K562 (cell line): ENCODE results near the gene RRAS. TPM values are rescaled to one million over a fixed set of nuclear protein-coding genes. Genes with fewer than 3 reads are reported as not detected.

Source experiments
- CHD1 ChIP-seq: fragments of 200-600 bp; sonication (generic); IDR thresholded peaks from one replicate; pipeline ENCODE4 v1.6.1; 2012; ENCODE audit warnings: mild to moderate bottlenecking, moderate library complexity, low read length, inconsistent platforms
- FOXA3 ChIP-seq, 2 experiments: fragments of 450-650 bp in 1 of 2; sonication (generic) in 1 of 2; formaldehyde crosslinking; IDR thresholded peaks in 1 of 2; conservative IDR thresholded peaks in 1 of 2; 2 replicates each; pipeline versions ENCODE4 v1.4.0 to v1.8.0; 2020 to 2022; ENCODE audit warnings: mild to moderate bottlenecking in 2 of 2, missing genetic modification reagents in 1 of 2
- HMG20B ChIP-seq: fragments of 250-450 bp; sonication (Bioruptor Pico); IDR thresholded peaks from 2 replicates; pipeline ENCODE4 v1.5.0; 2021; ENCODE audit warnings: mild to moderate bottlenecking
- JUND ChIP-seq, 2 experiments: IDR thresholded peaks; 2 replicates in 1 of 2; 3 replicates in 1 of 2; pipeline ENCODE4 v1.6.1; 2011; ENCODE audit warnings: borderline replicate concordance in 2 of 2, low read depth in 2 of 2, low read length in 2 of 2, improper control_type of control experiment in 1 of 2, missing biosample characterization in 1 of 2, missing genetic modification characterization in 1 of 2, missing genetic modification reagents in 1 of 2
- MEIS2 ChIP-seq: fragments of 450-650 bp; IDR thresholded peaks from 2 replicates; pipeline ENCODE4 v1.6.1; 2014; ENCODE audit warnings: mild to moderate bottlenecking; ENCODE audit not compliant: partially characterized antibody
- PTBP1 ChIP-seq: fragments of 200-400 bp; formaldehyde crosslinking; IDR thresholded peaks from 2 replicates; pipeline ENCODE4 v1.6.1; 2017; ENCODE audit warnings: low read depth, low read length
- RBFOX2 ChIP-seq: fragments of 200-400 bp; formaldehyde crosslinking; IDR thresholded peaks from 2 replicates; pipeline ENCODE4 v1.6.1; 2017; ENCODE audit warnings: low read depth, mild to moderate bottlenecking, low read length, moderate library complexity
- RBM14 ChIP-seq: fragments of 200-400 bp; formaldehyde crosslinking; IDR thresholded peaks from 2 replicates; pipeline ENCODE4 v1.6.1; 2018; ENCODE audit warnings: low read depth, mild to moderate bottlenecking, low read length, moderate library complexity, borderline replicate concordance; ENCODE audit not compliant: insufficient read depth
- RBM17 ChIP-seq: fragments of 200-400 bp; formaldehyde crosslinking; IDR thresholded peaks from 2 replicates; pipeline ENCODE4 v1.6.1; 2017; ENCODE audit warnings: low read depth, mild to moderate bottlenecking, low read length, borderline replicate concordance
- SREBF2 ChIP-seq: sonication (generic); formaldehyde crosslinking; IDR thresholded peaks from 2 replicates; pipeline ENCODE4 v1.4.0; 2020; ENCODE audit warnings: mild to moderate bottlenecking, missing genetic modification reagents
- SUPT5H ChIP-seq: fragments of 450-650 bp; IDR thresholded peaks from 2 replicates; pipeline ENCODE4 v1.6.1; 2016
- TGIF2 ChIP-seq: sonication (generic); formaldehyde crosslinking; IDR thresholded peaks from 2 replicates; pipeline ENCODE4 v1.8.1; 2022; ENCODE audit warnings: mild to moderate bottlenecking, missing genetic modification reagents, moderate library complexity
- YBX1 ChIP-seq: fragments of 450-650 bp; IDR thresholded peaks from 2 replicates; pipeline ENCODE4 v1.7.1; 2016; ENCODE audit warnings: mild to moderate bottlenecking
- ZNF12 ChIP-seq: sonication (generic); formaldehyde crosslinking; IDR thresholded peaks from 2 replicates; pipeline ENCODE4 v1.4.0; 2020; ENCODE audit warnings: mild to moderate bottlenecking, missing genetic modification reagents
- ZNF121 ChIP-seq: sonication (generic); formaldehyde crosslinking; conservative IDR thresholded peaks from 2 replicates; pipeline ENCODE4 v1.8.0; 2022; ENCODE audit warnings: missing genetic modification reagents
- ZNF165 ChIP-seq: fragments of 250-450 bp; sonication (Bioruptor Pico); IDR thresholded peaks from 2 replicates; pipeline ENCODE4 v1.4.0; 2020; ENCODE audit warnings: borderline replicate concordance
- ZNF263 ChIP-seq: sonication (generic); formaldehyde crosslinking; IDR thresholded peaks from 2 replicates; pipeline ENCODE4 v1.8.0; 2022; ENCODE audit warnings: mild to moderate bottlenecking, missing genetic modification reagents, borderline replicate concordance
- polyA plus RNA-seq, 8 experiments: library from polyadenylated mRNA; depleted of rRNA in 4 of 8; stranded (reverse) in 5 of 8; unstranded in 3 of 8; fragments of >200 nt; fragmentation: Nextera tagmentation in 2 of 8; fragmentation: Illumina TruSeq in 1 of 8; extraction: Ambion mirVana in 2 of 8; extraction: Trizol in 1 of 8; gene quantifications; 2 replicates each; pipeline versions ENCODE4 v1.2.1 to v1.2.3, GENCODE V29; 2011 to 2014; ENCODE audit warnings: inconsistent platforms in 1 of 8, missing spikeins in 1 of 8
- total RNA-seq, 7 experiments: library from RNA; depleted of rRNA in 6 of 7; stranded (reverse); fragments of >200 nt in 6 of 7; fragmentation: Illumina TruSeq in 2 of 7; extraction: Trizol in 2 of 7; gene quantifications; 2 replicates each; pipeline versions ENCODE4 v1.2.1 to v1.2.3, GENCODE V29; 2011 to 2021; ENCODE audit warnings: low replicate concordance in 1 of 7
- TF ChIP-seq, protein P1 (sequence below): fragments of 450-650 bp; IDR thresholded peaks from 2 replicates; pipeline ENCODE4 v1.6.1; 2014; ENCODE audit warnings: low read depth, mild to moderate bottlenecking, moderate library complexity, borderline replicate concordance
- TF ChIP-seq, protein P2 (sequence below): conservative IDR thresholded peaks from 2 replicates; pipeline ENCODE4 v1.6.1; 2011; ENCODE audit warnings: low read depth, mild to moderate bottlenecking, low read length; ENCODE audit not compliant: control insufficient read depth
- TF ChIP-seq, protein P3 (sequence below): sonication (generic); formaldehyde crosslinking; IDR thresholded peaks from 2 replicates; pipeline ENCODE4 v1.8.0; 2022; ENCODE audit warnings: mild to moderate bottlenecking, missing genetic modification reagents
- TF ChIP-seq, protein P4 (sequence below): sonication (generic); formaldehyde crosslinking; IDR thresholded peaks from 2 replicates; pipeline ENCODE4 v1.9.0; 2022; ENCODE audit warnings: mild to moderate bottlenecking, missing genetic modification reagents

The RRAS gene
- total and polyA plus RNA-seq, 9 of the 15 experiments (the other 6 are each of a cell fraction or from before 2014, with no cell fraction given): 0.70 to 17.3 (median 8.2) TPM

DNA sequence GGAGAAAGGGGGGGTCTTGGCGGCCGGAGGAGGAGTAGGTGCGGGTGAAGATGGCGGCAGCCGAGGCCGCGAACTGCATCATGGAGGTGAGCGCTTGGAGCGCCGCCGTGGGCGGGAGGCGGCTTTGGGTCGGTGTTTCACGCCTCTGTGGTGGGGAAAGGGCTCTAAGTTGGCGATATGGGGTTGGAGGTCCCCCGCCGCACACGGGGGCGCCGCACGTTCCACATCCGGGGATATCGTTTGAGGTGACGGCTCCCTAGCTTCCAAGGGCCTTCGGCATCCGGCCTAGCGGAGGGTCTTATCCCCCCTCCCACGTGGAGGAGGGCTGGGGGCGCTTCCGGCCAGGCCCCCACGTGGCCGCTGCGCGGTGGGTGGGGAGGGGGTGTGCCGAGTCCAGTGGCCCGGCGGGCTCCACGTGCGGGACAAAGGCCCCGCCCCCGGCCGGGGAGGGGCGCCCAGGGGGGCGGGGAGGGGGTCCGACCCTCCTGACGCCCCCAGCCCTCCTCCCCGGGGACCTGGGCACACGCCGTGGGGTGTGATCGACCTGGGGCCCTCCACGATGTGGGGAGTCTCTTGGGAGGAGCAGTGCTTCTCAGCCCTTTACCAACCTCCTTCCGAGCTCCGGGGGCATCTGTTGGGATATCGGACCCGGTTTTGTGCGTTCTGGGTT, 37.4 kb upstream of the RRAS start, which contains the start of gene PRMT1 (continued):
- TF ChIP-seq ZNF165 (CRISPR knock-in tag) (no peak), PTBP1 (no peak), YBX1 (no peak), CHD1 (peak; percentile 98), HMG20B (no peak), SREBF2 (no peak), RBM14 (no peak), FOXA3 (CRISPR knock-in tag; conservative IDR thresholded peaks at IDR 0.05 in 1 of 2, IDR thresholded peaks at IDR 0.05 in 1 of 2) (no peak), ZNF121 (no peak), TGIF2 (no peak), SUPT5H (peak; percentile 96), ZNF12 (no peak), RBM17 (no peak), RBFOX2 (peak; percentile 98), ZNF263 (CRISPR knock-in tag) (no peak; the same call in 1 of the 2 replicates), MEIS2 (no peak), JUND (IDR thresholded peaks at IDR 0.05; ENCODE audit: borderline replicate concordance, low read depth, low read length) (no peak), JUND (tag; IDR thresholded peaks at IDR 0.05; ENCODE audit: borderline replicate concordance, low read depth, low read length) (peak; percentile 25; the same call in 1 of the 3 replicates)
- TF ChIP-seq, protein P1, sequence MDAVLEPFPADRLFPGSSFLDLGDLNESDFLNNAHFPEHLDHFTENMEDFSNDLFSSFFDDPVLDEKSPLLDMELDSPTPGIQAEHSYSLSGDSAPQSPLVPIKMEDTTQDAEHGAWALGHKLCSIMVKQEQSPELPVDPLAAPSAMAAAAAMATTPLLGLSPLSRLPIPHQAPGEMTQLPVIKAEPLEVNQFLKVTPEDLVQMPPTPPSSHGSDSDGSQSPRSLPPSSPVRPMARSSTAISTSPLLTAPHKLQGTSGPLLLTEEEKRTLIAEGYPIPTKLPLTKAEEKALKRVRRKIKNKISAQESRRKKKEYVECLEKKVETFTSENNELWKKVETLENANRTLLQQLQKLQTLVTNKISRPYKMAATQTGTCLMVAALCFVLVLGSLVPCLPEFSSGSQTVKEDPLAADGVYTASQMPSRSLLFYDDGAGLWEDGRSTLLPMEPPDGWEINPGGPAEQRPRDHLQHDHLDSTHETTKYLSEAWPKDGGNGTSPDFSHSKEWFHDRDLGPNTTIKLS: peak; percentile 82
- TF ChIP-seq, protein P2, sequence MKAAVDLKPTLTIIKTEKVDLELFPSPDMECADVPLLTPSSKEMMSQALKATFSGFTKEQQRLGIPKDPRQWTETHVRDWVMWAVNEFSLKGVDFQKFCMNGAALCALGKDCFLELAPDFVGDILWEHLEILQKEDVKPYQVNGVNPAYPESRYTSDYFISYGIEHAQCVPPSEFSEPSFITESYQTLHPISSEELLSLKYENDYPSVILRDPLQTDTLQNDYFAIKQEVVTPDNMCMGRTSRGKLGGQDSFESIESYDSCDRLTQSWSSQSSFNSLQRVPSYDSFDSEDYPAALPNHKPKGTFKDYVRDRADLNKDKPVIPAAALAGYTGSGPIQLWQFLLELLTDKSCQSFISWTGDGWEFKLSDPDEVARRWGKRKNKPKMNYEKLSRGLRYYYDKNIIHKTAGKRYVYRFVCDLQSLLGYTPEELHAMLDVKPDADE: peak; percentile 85
- TF ChIP-seq, protein P3, sequence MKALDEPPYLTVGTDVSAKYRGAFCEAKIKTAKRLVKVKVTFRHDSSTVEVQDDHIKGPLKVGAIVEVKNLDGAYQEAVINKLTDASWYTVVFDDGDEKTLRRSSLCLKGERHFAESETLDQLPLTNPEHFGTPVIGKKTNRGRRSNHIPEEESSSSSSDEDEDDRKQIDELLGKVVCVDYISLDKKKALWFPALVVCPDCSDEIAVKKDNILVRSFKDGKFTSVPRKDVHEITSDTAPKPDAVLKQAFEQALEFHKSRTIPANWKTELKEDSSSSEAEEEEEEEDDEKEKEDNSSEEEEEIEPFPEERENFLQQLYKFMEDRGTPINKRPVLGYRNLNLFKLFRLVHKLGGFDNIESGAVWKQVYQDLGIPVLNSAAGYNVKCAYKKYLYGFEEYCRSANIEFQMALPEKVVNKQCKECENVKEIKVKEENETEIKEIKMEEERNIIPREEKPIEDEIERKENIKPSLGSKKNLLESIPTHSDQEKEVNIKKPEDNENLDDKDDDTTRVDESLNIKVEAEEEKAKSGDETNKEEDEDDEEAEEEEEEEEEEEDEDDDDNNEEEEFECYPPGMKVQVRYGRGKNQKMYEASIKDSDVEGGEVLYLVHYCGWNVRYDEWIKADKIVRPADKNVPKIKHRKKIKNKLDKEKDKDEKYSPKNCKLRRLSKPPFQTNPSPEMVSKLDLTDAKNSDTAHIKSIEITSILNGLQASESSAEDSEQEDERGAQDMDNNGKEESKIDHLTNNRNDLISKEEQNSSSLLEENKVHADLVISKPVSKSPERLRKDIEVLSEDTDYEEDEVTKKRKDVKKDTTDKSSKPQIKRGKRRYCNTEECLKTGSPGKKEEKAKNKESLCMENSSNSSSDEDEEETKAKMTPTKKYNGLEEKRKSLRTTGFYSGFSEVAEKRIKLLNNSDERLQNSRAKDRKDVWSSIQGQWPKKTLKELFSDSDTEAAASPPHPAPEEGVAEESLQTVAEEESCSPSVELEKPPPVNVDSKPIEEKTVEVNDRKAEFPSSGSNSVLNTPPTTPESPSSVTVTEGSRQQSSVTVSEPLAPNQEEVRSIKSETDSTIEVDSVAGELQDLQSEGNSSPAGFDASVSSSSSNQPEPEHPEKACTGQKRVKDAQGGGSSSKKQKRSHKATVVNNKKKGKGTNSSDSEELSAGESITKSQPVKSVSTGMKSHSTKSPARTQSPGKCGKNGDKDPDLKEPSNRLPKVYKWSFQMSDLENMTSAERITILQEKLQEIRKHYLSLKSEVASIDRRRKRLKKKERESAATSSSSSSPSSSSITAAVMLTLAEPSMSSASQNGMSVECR (CRISPR knock-in tag): peak; percentile 95
- TF ChIP-seq, protein P4, sequence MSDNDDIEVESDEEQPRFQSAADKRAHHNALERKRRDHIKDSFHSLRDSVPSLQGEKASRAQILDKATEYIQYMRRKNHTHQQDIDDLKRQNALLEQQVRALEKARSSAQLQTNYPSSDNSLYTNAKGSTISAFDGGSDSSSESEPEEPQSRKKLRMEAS (CRISPR knock-in tag): peak; percentile 96
